HG02588 (cell line): ENCODE measurements around the gene MEF2A.
A peak's percentile ranks its signal among the peaks of the same experiment; 100 is the strongest.

ENCODE experiments used
- ATAC-seq: cut with Tn5 transposase; IDR thresholded peaks from one replicate; pipeline ENCODE4 v1.9.1; 2021; ENCODE audit warnings: mild to moderate bottlenecking, moderate library complexity; ENCODE audit not compliant: unreplicated experiment

Gene MEF2A

GRCh38 chr15:99605490-99605931 lies 39.7 kb downstream of the MEF2A start:
- no peak for ATAC-seq

- ATAC-seq, result no peak
These were observed 40.2 kb downstream of the MEF2A start for GRCh38 chr15:99605990-99606389.

- ATAC-seq, result no peak
These were observed 40.9 kb downstream of the MEF2A start for GRCh38 chr15:99606646-99607045.

- ATAC-seq, result no peak
These were observed 47.7 kb downstream of the MEF2A start for GRCh38 chr15:99613481-99613880.

GRCh38 chr15:99613887-99614647 lies 48.3 kb downstream of the MEF2A start:
- ATAC-seq, result no peak

- ATAC-seq, result no peak
These were observed 49.0 kb downstream of the MEF2A start for GRCh38 chr15:99614749-99615288.

GRCh38 chr15:99615460-99615859 lies 49.7 kb downstream of the MEF2A start:
- no peak for ATAC-seq

GRCh38 chr15:99616129-99616528 lies 50.3 kb downstream of the MEF2A start:
- no peak for ATAC-seq

- ATAC-seq, result no peak
These were observed 51.1 kb downstream of the MEF2A start for GRCh38 chr15:99616773-99617342.

GRCh38 chr15:99618941-99619411 lies 53.2 kb downstream of the MEF2A start:
- ATAC-seq, result no peak

- no peak for ATAC-seq
These were observed 53.9 kb downstream of the MEF2A start for GRCh38 chr15:99619712-99620111.

GRCh38 chr15:99620178-99620577 lies 54.4 kb downstream of the MEF2A start:
- ATAC-seq, result no peak

- ATAC-seq, result no peak
These were observed 56.0 kb downstream of the MEF2A start for GRCh38 chr15:99621767-99622166.

GRCh38 chr15:99628374-99629001 lies 62.7 kb downstream of the MEF2A start:
- ATAC-seq, result no peak

- ATAC-seq, result no peak
These were observed 64.9 kb downstream of the MEF2A start for GRCh38 chr15:99630607-99631131.

- ATAC-seq, result peak; percentile 85
These were observed 65.5 kb downstream of the MEF2A start for GRCh38 chr15:99631255-99631654.

GRCh38 chr15:99632521-99632920 lies 66.7 kb downstream of the MEF2A start:
- ATAC-seq, result no peak

GRCh38 chr15:99633655-99634054 lies 67.9 kb downstream of the MEF2A start:
- ATAC-seq, result no peak

GRCh38 chr15:99634576-99634975 lies 68.8 kb downstream of the MEF2A start:
- ATAC-seq, result no peak

GRCh38 chr15:99635145-99635544 lies 69.4 kb downstream of the MEF2A start:
- ATAC-seq, result no peak

- ATAC-seq, result no peak
These were observed 70.0 kb downstream of the MEF2A start for GRCh38 chr15:99635794-99636193.
